CD14-positive monocyte (primary cell): Measurements from ENCODE around the gene SYNE1. TPM values are rescaled to one million over a fixed set of nuclear protein-coding genes. Genes with fewer than 3 reads are reported as not detected.

Experiments
- DNase-seq, 3 donors: peaks; one replicate each; pipeline ENCODE4 v3.0.0-alpha.2; 2011 to 2022
- H2AFZ ChIP-seq: 2 replicates; pipeline ENCODE4 v1.6.0; 2012; ENCODE audit warnings: mild to moderate bottlenecking, low read depth, low read length, inconsistent platforms; ENCODE audit not compliant: insufficient read depth, poor library complexity, severe bottlenecking
- H3K27ac ChIP-seq, 2 donors: 1 replicate in 1 of 2; 2 replicates in 1 of 2; pipeline ENCODE4 v1.5.1; 2012 to 2013; ENCODE audit warnings: low read length in 2 of 2, control low read depth in 1 of 2, inconsistent platforms in 1 of 2, low read depth in 1 of 2, mild to moderate bottlenecking in 1 of 2
- H3K27me3 ChIP-seq, 2 donors: one replicate each; pipeline versions ENCODE4 v1.6.0 to v1.6.1; 2011 to 2013; ENCODE audit warnings: low read length in 2 of 2; ENCODE audit not compliant: control insufficient read depth in 2 of 2, insufficient read depth in 2 of 2
- H3K36me3 ChIP-seq, 2 donors: replicated peaks in 1 of 2; 1 replicate in 1 of 2; 2 replicates in 1 of 2; pipeline versions ENCODE4 v1.5.1 to v1.6.1; 2012 to 2013; ENCODE audit warnings: low read length in 2 of 2, control low read depth in 1 of 2, inconsistent platforms in 1 of 2, mild to moderate bottlenecking in 1 of 2; ENCODE audit not compliant: insufficient read depth in 2 of 2, control insufficient read depth in 1 of 2
- H3K4me1 ChIP-seq, 2 donors: 1 replicate in 1 of 2; 2 replicates in 1 of 2; pipeline versions ENCODE4 v1.5.1 to v1.6.1; 2012 to 2013; ENCODE audit warnings: low read length in 2 of 2, control low read depth in 1 of 2, inconsistent platforms in 1 of 2, mild to moderate bottlenecking in 1 of 2, moderate library complexity in 1 of 2; ENCODE audit not compliant: insufficient read depth in 2 of 2, control insufficient read depth in 1 of 2
- H3K4me2 ChIP-seq: replicated peaks from 2 replicates; pipeline ENCODE3; 2012; ENCODE audit warnings: low read length, moderate library complexity, mild to moderate bottlenecking; ENCODE audit not compliant: poor library complexity, severe bottlenecking; ENCODE audit errors: extremely low read depth
- H3K4me3 ChIP-seq, 3 experiments: fragments of 200-600 bp in 1 of 3; sonication (generic) in 1 of 3; replicated peaks in 1 of 3; 1 replicate in 2 of 3; 2 replicates in 1 of 3; pipeline ENCODE4 v1.5.1; 2011 to 2013; ENCODE audit warnings: low read length in 3 of 3, mild to moderate bottlenecking in 3 of 3, control low read depth in 2 of 3, low read depth in 2 of 3, inconsistent platforms in 1 of 3, moderate library complexity in 1 of 3
- H3K79me2 ChIP-seq: 2 replicates; pipeline ENCODE4 v1.6.0; 2012; ENCODE audit warnings: mild to moderate bottlenecking, control low read depth, inconsistent platforms, low read length, moderate library complexity; ENCODE audit not compliant: insufficient read depth
- H3K9ac ChIP-seq: 2 replicates; pipeline ENCODE4 v1.6.0; 2017; ENCODE audit warnings: low read length, mild to moderate bottlenecking; ENCODE audit not compliant: insufficient read depth, poor library complexity, severe bottlenecking
- H3K9me3 ChIP-seq, 2 donors: replicated peaks in 1 of 2; 1 replicate in 1 of 2; 2 replicates in 1 of 2; pipeline versions ENCODE4 v1.5.1 to v1.6.1; 2012 to 2013; ENCODE audit warnings: low read length in 2 of 2, control low read depth in 1 of 2; ENCODE audit not compliant: control insufficient read depth in 1 of 2, insufficient read depth in 1 of 2
- H4K20me1 ChIP-seq: 2 replicates; pipeline ENCODE4 v1.6.0; 2012; ENCODE audit warnings: mild to moderate bottlenecking, low read length, control low read depth, moderate library complexity; ENCODE audit not compliant: insufficient read depth
- H3K27ac Mint-ChIP-seq, 7 donors: one replicate each; pipeline ENCODE4 v1.8.0; 2020; ENCODE audit warnings: mild to moderate bottlenecking in 7 of 7, mixed read lengths in 7 of 7, moderate library complexity in 6 of 7, inconsistent platforms in 2 of 7
- H3K27me3 Mint-ChIP-seq, 3 donors: one replicate each; pipeline ENCODE4 v1.8.0; 2021 to 2022; ENCODE audit warnings: low read depth in 3 of 3, mild to moderate bottlenecking in 3 of 3, mixed read lengths in 3 of 3, moderate library complexity in 3 of 3, inconsistent platforms in 1 of 3
- H3K36me3 Mint-ChIP-seq, 2 donors: one replicate each; pipeline ENCODE4 v1.8.0; 2020; ENCODE audit warnings: mixed read lengths in 2 of 2, inconsistent platforms in 1 of 2, mild to moderate bottlenecking in 1 of 2
- H3K4me1 Mint-ChIP-seq: one replicate; pipeline ENCODE4 v1.8.0; 2020; ENCODE audit warnings: mild to moderate bottlenecking, mixed read lengths
- H3K4me3 Mint-ChIP-seq, 2 donors: one replicate each; pipeline ENCODE4 v1.8.0; 2020; ENCODE audit warnings: mild to moderate bottlenecking in 2 of 2, mixed read lengths in 2 of 2, moderate library complexity in 1 of 2
- H3K9me3 Mint-ChIP-seq, 7 donors: one replicate each; pipeline ENCODE4 v1.8.0; 2020 to 2022; ENCODE audit warnings: mixed read lengths in 7 of 7, mild to moderate bottlenecking in 6 of 7, moderate library complexity in 6 of 7, inconsistent platforms in 2 of 7
- WGBS: methylation state at CpG from one replicate; pipeline ENCODE4 v1.1.5; 2013; ENCODE audit warnings: missing lambda C conversion rate; ENCODE audit not compliant: insufficient coverage; 5-methylcytosine and 5-hydroxymethylcytosine counted together
- intact Hi-C, 2 donors: fragments of 100-400 bp; cut with micrococcal nuclease; formaldehyde crosslinking; loops; one replicate each; pipeline versions ENCODE4 v1.15.0 to v1.15.1; 2023
- polyA plus RNA-seq, 3 donors: library from polyadenylated mRNA; depleted of rRNA in 1 of 3; unstranded in 2 of 3; stranded (reverse) in 1 of 3; fragments of 300-500 nt in 2 of 3; fragments of >200 nt in 1 of 3; fragmentation: Illumina TruSeq in 2 of 3; gene quantifications; 1 replicate in 2 of 3; 2 replicates in 1 of 3; pipeline ENCODE4 v1.2.3, GENCODE V29; 2012 to 2021
- TF ChIP-seq, protein P1 (sequence below): fragments of 200-600 bp; IDR thresholded peaks from one replicate; pipeline ENCODE4 v1.8.0; 2022; ENCODE audit warnings: antibody characterized with exemption, mild to moderate bottlenecking

SYNE1 gene
- polyA plus RNA-seq, 3 donors = 3.7 to 24.5 (median 8.1) TPM

DNA sequence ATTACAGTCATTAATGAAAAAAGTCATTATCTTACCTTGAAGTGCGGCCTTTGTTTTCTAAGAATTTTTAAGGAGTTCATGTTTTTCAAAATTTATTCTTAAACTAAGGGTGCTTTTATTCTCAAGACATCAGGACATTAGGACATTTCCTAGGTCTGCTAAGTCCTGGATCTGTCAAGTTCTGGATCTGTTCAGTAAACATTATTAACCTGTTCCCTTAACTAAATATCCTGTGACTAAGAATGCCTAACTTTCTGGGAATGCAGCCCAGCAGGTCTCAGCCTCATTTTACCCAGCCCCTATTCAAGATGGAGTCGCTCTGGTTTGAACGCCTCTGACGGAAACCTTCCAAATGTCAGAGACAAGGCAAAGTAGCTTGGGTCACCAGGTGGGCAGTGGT is 302.6 kb downstream of the SYNE1 start:
- no peaks in the 10 kb centered on the region for H3K9me3 Mint-ChIP-seq
- no peak for DNase-seq
- H3K27ac Mint-ChIP-seq = no peak overlapping the region
- no peaks in the 10 kb centered on the region for H4K20me1 ChIP-seq
- H3K27me3 ChIP-seq = no peaks in the 10 kb centered on the region
- H3K9ac ChIP-seq = no peak overlapping the region
- TF ChIP-seq, protein P1, sequence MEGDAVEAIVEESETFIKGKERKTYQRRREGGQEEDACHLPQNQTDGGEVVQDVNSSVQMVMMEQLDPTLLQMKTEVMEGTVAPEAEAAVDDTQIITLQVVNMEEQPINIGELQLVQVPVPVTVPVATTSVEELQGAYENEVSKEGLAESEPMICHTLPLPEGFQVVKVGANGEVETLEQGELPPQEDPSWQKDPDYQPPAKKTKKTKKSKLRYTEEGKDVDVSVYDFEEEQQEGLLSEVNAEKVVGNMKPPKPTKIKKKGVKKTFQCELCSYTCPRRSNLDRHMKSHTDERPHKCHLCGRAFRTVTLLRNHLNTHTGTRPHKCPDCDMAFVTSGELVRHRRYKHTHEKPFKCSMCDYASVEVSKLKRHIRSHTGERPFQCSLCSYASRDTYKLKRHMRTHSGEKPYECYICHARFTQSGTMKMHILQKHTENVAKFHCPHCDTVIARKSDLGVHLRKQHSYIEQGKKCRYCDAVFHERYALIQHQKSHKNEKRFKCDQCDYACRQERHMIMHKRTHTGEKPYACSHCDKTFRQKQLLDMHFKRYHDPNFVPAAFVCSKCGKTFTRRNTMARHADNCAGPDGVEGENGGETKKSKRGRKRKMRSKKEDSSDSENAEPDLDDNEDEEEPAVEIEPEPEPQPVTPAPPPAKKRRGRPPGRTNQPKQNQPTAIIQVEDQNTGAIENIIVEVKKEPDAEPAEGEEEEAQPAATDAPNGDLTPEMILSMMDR = no peak
- H3K36me3 Mint-ChIP-seq = peaks cover 35 to 42% of the 10 kb centered on the region in 2 donors
- H3K27me3 Mint-ChIP-seq = peaks cover 0 to 6% (median 0%) of the 10 kb centered on the region in 3 donors
- H3K4me2 ChIP-seq = no peak overlapping the region
- peaks cover 11% of the 10 kb centered on the region for H3K4me1 Mint-ChIP-seq
- H3K4me3 Mint-ChIP-seq = no peak overlapping the region
- intact Hi-C loops = no loop called here
- WGBS = no CpG with 5 or more reads among the region's 4 CpGs
- no peaks in the 10 kb centered on the region for H3K79me2 ChIP-seq
- peaks cover 7% of the 10 kb centered on the region in 2 donors for H3K4me1 ChIP-seq
- H3K27ac ChIP-seq = no peak overlapping the region
- H3K36me3 ChIP-seq = peaks cover 0 to 18% of the 10 kb centered on the region in 2 donors
- H3K9me3 ChIP-seq = no peaks in the 10 kb centered on the region
- no peak overlapping the region for H3K4me3 ChIP-seq
- H2AFZ ChIP-seq = no peak overlapping the region

DNA sequence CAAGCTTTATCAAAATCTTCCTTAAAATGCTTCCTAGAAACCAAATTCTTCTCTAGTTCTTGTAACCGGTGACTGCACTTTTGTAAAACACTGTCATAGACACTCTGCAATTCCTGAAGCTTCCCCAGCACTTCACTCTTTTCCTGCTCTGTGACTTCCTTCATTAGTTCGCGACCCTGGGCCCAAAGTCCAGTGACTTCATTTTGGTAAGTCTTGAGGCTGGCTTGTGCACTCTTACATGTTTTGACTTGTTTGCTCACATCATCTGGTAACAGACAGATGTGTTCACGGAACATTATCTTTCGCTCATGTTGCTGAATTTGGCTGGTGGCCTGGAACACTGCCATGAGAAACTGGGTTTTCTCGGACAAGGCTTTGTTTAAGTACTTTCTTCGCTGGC is 306.2 kb downstream of the SYNE1 start:
- H2AFZ ChIP-seq = no peak overlapping the region
- no peaks in the 10 kb centered on the region for H3K27me3 ChIP-seq
- TF ChIP-seq, protein P1 = no peak
- Mint-ChIP-seq H3K4me3 (no peak overlapping the region), H3K27me3 (peaks cover 0 to 4% (median 0%) of the 10 kb centered on the region in 3 donors), H3K36me3 (peaks cover 23 to 30% of the 10 kb centered on the region in 2 donors), H3K4me1 (peaks cover 11% of the 10 kb centered on the region), H3K9me3 (no peaks in the 10 kb centered on the region), H3K27ac (no peak overlapping the region)
- peaks cover 10 to 12% of the 10 kb centered on the region in 2 donors for H3K4me1 ChIP-seq
- no peak overlapping the region for H3K4me2 ChIP-seq
- peaks cover 0 to 7% of the 10 kb centered on the region in 2 donors for H3K36me3 ChIP-seq
- no peak overlapping the region for H3K9ac ChIP-seq
- DNase-seq = no peak
- 96% methylated on average over 7 of the region's 7 CpGs for WGBS
- no peak overlapping the region for H3K27ac ChIP-seq
- intact Hi-C loops = no loop called here
- no peaks in the 10 kb centered on the region for H3K79me2 ChIP-seq
- no peaks in the 10 kb centered on the region for H4K20me1 ChIP-seq
- H3K9me3 ChIP-seq = no peaks in the 10 kb centered on the region
- no peak overlapping the region for H3K4me3 ChIP-seq
